Brain pericyte (primary cell): Measurements from ENCODE around the gene PRR32.
"Not testable (repeated sequence)": the region's sequence is repeated elsewhere in the genome, so short reads cannot be mapped to it uniquely, and the experiment has no call there.

Experiments used
- DNase-seq: peaks from one replicate; pipeline ENCODE4 v3.0.0-alpha.2; 2012; ENCODE audit warnings: low read depth, low spot score

The PRR32 gene, protein sequence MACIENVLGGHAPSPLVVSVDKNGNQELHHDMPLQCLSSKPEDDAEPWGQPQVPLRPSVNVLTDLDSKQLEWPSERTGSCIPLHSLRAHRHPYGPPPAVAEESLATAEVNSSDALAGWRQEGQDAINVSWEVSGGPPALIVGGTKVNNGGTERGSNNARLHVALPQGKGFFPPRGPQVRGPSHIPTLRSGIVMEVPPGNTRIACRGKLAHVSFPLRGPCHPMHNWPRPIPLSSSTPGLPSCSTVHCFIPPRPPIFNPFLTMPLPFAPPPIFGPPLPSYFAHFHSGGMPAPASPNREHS

DNA sequence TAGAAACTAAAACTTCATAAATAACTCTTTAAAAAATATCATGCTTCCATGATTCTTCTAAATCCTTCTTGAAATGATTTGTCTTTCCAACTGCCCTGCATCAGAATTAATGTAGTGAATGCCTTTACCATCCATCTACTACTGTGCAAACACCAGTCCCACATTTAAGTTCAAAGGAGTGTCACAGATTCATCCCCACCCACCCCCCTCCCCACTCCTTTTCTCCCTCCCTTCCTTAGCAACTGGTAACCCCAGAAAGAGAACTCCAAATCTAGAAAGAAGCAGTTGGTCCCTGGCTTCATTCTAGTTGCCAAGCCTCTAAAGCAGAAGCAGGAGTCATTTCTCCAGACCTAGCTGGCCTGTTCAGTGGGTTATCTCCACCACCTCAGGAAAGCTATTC lies at the start of gene PRR32:
TSS of gene PRR32 (plus strand) at position 301 of the 400 bp plus-strand sequence. CDS start 115 bp downstream, outside the sequence.
- DNase-seq: no peak

DNA sequence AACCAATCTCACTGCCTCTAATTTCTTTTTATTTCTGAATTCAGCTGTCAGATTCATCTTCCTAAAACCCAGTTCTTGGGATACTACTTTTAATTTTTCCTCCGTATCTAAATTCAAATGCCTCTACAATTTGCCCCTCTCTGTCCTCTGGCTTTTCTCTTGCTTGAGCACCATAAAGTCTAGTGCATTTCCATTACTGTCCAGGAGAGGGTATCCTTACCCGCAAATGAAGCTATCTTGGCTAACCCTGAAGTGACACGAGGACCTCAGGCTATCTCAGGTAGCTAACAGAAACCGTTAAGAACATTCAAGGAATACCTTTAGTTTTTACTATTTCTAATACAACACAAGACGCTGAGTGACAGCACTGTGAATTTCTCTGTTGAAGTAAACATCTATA lies 49.4 kb upstream of the PRR32 start:
- no peak for DNase-seq

DNA sequence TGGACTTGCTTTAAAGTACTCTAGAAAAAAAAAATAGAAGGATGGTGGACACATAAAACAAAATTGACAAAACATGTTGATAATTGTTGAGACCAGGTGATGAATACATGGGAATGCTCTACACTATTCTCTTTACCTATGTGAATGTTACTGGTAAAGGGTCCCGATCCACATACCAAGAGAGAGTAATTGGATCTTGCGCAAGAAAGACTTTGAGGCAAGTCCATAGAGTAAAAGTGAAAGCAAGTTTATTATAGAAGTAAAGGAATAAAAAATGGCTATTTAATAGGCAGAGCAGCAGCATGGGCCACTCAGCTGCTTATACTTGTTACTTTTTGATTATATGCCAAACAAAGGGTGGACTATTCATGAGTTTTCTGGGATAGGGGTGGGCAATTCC lies 34.0 kb upstream of the PRR32 start:
- DNase-seq: no peak

DNA sequence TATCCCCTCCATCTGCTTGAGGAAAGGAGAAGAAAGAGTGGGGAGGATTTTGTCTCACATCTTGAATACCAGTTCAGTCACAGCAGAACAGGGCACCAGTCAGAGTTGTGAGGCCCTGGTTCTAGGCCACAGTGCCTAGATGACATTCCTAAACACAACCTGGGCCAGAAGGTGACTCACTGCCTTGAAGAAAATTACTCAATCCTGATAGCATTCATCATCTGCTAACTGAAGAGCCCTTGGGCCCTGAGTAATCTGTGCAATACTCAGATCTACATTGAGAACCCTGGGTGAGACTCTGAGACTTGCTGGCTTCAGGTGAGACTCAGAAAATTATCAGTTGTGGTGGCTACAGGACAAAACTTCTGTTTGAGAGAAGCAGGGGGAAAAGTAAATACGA lies 20.5 kb upstream of the PRR32 start:
- no peak for DNase-seq

DNA sequence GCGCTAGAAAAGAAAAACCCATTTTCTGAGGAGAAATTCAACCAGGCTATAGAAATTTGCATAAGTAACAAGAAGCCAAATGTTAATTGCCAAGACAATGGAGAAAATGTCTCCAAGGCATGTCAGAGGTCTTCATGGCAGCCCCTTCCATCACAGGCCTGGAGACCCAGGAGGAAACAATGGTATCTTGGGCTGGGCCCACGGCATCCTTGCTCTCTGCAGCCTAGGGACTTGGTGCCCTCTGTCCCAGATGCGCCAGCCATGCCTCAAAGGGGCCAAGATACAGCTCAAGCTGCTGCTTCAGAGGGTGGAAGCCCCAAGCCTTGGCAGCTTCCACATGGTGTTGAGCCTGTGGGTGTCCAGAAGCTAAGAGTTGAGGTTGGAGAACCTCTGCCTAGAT lies 12.7 kb upstream of the PRR32 start:
- DNase-seq: not testable (repeated sequence)

DNA sequence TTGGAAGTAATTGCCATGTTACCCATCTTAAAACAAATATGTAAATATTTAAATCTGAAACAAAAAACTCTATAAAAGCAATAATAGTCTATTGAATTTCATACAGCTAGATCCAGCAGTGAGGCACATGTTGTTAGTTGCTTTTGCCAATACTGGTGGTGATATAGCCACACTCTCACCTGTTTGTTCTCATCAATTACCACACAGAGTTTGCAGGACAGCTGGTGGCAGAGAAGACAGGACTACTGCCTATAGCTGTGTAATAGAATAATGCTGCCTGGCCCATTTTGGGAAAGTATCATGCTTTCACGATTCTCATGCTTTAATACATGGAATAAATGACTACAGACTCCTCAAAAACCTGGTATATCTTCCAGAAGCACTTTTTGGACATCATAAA lies 3.7 kb upstream of the PRR32 start:
- no peak for DNase-seq

DNA sequence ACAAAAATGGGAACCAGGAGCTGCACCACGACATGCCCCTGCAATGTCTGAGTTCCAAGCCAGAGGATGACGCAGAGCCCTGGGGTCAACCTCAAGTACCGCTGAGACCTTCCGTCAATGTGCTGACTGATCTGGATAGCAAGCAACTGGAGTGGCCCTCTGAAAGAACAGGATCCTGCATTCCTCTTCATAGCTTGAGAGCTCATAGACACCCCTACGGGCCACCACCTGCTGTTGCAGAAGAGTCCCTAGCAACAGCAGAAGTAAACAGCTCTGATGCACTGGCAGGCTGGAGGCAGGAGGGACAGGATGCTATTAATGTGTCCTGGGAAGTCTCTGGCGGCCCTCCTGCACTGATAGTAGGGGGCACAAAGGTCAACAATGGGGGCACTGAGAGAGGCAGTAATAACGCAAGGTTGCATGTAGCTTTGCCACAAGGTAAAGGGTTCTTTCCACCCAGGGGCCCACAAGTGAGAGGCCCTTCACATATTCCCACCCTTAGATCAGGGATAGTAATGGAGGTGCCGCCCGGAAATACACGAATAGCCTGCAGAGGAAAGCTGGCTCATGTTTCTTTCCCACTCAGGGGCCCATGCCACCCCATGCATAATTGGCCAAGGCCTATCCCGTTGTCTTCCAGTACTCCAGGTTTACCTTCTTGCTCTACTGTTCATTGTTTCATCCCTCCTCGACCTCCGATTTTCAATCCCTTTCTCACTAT lies 1.3 kb downstream of the PRR32 start:
- DNase-seq: no peak

DNA sequence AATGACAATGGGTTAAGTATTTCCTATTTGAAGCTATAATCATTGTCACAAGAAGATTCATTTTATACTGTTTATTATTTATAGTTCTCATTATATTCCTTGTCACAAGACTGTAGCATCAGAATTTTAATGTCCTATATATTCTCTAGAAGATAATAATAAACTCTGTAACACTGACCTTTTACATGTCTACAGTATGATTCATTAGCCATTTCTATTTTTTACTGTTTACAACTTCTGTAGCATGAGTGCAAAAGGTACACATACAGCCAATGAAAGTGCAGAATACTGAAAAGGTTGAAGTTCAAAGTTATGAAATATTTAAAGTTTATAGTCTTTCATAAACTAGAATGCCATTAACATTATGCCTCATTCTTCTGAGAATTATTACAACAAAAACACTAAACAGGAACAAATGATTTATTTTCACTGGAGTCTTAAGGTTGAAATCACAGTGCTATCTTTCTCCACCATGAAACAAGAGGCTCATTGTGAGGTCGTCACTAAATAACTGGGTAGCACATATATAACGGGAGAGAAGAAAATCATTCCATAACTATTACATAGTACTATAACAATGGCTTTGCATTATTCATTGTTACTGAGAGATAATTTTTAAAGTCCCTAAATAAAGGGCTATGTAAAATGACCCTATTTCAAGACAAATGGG lies 4.9 kb downstream of the PRR32 start:
- no peak for DNase-seq

DNA sequence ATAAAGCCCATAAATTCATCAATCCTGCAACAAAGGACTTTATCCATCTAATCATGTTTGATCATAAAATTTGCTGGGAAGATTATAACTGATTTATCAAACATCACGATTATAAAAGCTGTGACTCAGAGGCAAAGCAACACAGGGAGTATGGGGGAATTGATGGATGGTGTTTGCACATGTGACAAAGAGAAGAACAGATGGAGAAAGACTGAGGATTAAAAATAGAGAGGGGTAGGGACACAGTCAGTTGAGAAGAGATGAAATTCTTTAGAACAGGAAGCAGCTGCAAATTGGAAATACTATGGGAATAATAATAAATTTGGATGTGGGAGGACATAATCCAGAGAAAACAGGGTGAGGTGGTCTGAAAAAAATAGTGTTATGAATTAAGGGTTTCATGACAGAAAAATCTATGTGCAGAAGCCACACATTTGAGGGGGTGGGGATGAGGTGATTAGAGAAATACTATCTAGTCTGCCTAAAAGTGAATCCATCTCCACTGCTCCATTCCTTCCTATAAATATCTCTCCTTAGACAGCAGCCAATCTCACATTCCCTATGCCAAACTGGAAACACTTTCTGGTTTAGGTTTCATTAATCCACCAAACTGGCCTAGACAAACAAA lies 6.2 kb downstream of the PRR32 start:
- DNase-seq: no peak

DNA sequence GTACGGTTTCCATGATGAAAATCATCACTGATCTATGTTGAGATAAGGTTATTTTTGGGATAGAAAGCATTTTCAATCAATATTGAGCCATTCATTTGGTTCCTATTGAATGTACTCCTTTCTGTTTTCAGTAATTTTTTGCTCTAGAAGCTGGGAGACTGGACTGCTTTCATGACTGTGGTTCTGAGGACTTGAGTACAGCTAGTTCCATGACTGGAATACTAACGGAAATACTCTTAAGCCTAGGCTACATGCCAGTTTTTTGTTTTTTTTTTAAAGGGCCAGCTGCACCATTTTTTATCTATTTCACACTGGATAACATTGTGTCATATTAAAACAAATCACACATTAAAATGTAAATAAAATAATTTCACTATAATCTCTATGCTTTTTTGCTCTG lies 16.7 kb downstream of the PRR32 start:
- no peak for DNase-seq

DNA sequence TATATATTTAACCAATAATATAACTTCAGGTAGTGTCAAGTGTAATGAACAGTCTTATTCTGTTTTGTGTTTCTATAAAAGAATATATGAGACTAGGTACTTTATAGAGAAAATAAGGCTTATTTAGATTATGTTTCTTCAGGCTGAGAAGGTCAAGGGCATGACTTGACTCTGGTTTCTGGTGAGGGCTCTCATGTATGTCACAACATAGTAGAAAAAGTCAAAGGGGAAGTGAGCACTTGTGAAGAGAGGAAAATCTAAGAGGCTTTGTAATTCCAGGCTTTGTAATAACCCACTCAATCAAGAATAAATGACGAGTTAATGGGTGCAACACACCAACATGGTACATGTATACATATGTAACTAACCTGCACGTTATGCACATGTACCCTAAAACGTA lies 27.6 kb downstream of the PRR32 start:
- no peak for DNase-seq

DNA sequence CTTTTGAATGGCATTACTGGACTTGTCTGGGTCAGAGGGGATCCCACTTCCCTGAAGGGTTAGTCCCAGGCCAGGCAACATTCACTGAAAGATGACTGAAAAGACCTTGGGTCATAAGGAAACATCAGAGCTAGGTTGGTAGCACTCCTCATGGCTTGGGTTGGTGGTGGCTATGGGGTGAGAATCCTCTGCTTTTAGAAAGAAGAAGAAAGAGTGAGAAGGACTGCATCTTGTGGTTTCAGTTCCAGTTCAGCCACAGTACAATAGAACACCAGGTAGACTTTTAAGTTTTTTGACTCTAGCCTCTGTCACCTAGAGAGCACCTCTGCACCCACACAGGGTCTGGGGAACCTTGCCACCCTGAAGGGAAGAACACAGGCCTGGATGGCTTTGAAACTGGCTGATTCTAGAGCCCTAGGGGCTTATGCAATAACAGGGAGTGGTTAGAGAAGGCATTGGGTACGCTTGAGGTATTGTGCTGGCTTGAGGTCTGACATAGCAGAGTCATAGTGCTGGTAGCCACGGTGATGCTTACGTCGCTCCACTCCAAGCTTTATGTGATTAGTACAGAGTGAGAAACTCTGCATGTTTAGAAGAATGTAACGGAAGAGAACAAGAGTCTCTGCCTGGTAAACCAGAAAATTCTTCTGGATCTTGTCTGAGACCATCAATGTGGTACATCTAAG lies 36.5 kb downstream of the PRR32 start:
- no peak for DNase-seq
